Measurements from ENCODE around the gene TLE4. TPM values are rescaled to one million over a fixed set of nuclear protein-coding genes. Genes with fewer than 3 reads are reported as not detected.

The TLE4 gene
- total and polyA plus RNA-seq, 2 experiments from 2014 or later: 45.8 to 72.9 TPM

DNA sequence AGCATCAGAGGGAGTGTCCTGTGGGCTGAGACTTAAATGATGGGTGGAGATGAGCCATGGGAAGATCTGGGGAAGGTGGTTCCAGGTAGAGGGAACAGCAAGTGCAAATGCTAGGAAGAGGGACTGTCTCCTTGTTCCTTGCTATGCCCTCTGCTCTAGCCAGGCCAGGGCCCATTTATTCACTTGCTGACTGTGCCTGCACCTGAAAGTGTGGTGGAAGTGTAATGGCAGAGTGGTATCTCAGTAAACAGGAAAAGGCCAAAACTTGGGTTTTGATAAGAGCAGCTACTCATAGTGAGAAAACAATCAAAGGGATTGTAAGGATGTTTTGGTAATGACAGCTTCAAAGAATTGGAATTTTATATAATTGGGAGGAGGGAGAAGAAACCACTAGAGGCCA, 32.4 kb downstream of the TLE4 start:
- no peak overlapping the region for H3K4me3 Mint-ChIP-seq
- H3K27me3 Mint-ChIP-seq (ENCODE audit: insufficient read depth, low read depth, poor library complexity): no peaks in the 10 kb centered on the region
- H3K27me3 ChIP-seq (ENCODE audit: insufficient read depth): no peaks in the 10 kb centered on the region
- no peaks in the 10 kb centered on the region for H3F3A ChIP-seq (replicated peaks; ENCODE audit: low read depth)
- no peak overlapping the region for H3K4me3 ChIP-seq
- H3K9me3 Mint-ChIP-seq: peaks cover 3% of the 10 kb centered on the region; the same call in 1 of the 3 replicates
- no peak overlapping the region for H3K27ac Mint-ChIP-seq
- no peak overlapping the region for H2AFZ ChIP-seq
- H3K27ac ChIP-seq (ENCODE audit: low read depth): 0 out of 2 replicates have a peak overlapping the region, but pooled peaks have one; percentile 6
- peaks cover 21% of the 10 kb centered on the region for H4K20me1 ChIP-seq (replicated peaks; ENCODE audit: insufficient read depth)
- TF ChIP-seq ZNF331 (CRISPR knock-in tag; IDR thresholded peaks at IDR 0.05; ENCODE audit: low read depth): no peak
- no peak for TF ChIP-seq ETS1 (IDR thresholded peaks at IDR 0.05)
- no peak for TF ChIP-seq POLR2AphosphoS5 (IDR thresholded peaks at IDR 0.05; ENCODE audit: low read depth)
- TF ChIP-seq CREB1 (CRISPR knock-in tag; IDR thresholded peaks at IDR 0.05; ENCODE audit: low read depth): no peak
- TF ChIP-seq NANOG (IDR thresholded peaks at IDR 0.05; ENCODE audit: borderline replicate concordance): no peak
- TF ChIP-seq ZNF114 (CRISPR knock-in tag; IDR thresholded peaks at IDR 0.05): no peak
- TF ChIP-seq JUNB (IDR thresholded peaks at IDR 0.05; ENCODE audit: unreplicated experiment): no peak
- TF ChIP-seq CTCF (conservative IDR thresholded peaks at IDR 0.05; ENCODE audit: low read depth in 2 of 2): no peak
- no peak for TF ChIP-seq REST (IDR thresholded peaks at IDR 0.05; ENCODE audit: unreplicated experiment)
- TF ChIP-seq EZH2phosphoT487 (IDR thresholded peaks at IDR 0.05; ENCODE audit: unreplicated experiment): no peak
- TF ChIP-seq, protein P1, sequence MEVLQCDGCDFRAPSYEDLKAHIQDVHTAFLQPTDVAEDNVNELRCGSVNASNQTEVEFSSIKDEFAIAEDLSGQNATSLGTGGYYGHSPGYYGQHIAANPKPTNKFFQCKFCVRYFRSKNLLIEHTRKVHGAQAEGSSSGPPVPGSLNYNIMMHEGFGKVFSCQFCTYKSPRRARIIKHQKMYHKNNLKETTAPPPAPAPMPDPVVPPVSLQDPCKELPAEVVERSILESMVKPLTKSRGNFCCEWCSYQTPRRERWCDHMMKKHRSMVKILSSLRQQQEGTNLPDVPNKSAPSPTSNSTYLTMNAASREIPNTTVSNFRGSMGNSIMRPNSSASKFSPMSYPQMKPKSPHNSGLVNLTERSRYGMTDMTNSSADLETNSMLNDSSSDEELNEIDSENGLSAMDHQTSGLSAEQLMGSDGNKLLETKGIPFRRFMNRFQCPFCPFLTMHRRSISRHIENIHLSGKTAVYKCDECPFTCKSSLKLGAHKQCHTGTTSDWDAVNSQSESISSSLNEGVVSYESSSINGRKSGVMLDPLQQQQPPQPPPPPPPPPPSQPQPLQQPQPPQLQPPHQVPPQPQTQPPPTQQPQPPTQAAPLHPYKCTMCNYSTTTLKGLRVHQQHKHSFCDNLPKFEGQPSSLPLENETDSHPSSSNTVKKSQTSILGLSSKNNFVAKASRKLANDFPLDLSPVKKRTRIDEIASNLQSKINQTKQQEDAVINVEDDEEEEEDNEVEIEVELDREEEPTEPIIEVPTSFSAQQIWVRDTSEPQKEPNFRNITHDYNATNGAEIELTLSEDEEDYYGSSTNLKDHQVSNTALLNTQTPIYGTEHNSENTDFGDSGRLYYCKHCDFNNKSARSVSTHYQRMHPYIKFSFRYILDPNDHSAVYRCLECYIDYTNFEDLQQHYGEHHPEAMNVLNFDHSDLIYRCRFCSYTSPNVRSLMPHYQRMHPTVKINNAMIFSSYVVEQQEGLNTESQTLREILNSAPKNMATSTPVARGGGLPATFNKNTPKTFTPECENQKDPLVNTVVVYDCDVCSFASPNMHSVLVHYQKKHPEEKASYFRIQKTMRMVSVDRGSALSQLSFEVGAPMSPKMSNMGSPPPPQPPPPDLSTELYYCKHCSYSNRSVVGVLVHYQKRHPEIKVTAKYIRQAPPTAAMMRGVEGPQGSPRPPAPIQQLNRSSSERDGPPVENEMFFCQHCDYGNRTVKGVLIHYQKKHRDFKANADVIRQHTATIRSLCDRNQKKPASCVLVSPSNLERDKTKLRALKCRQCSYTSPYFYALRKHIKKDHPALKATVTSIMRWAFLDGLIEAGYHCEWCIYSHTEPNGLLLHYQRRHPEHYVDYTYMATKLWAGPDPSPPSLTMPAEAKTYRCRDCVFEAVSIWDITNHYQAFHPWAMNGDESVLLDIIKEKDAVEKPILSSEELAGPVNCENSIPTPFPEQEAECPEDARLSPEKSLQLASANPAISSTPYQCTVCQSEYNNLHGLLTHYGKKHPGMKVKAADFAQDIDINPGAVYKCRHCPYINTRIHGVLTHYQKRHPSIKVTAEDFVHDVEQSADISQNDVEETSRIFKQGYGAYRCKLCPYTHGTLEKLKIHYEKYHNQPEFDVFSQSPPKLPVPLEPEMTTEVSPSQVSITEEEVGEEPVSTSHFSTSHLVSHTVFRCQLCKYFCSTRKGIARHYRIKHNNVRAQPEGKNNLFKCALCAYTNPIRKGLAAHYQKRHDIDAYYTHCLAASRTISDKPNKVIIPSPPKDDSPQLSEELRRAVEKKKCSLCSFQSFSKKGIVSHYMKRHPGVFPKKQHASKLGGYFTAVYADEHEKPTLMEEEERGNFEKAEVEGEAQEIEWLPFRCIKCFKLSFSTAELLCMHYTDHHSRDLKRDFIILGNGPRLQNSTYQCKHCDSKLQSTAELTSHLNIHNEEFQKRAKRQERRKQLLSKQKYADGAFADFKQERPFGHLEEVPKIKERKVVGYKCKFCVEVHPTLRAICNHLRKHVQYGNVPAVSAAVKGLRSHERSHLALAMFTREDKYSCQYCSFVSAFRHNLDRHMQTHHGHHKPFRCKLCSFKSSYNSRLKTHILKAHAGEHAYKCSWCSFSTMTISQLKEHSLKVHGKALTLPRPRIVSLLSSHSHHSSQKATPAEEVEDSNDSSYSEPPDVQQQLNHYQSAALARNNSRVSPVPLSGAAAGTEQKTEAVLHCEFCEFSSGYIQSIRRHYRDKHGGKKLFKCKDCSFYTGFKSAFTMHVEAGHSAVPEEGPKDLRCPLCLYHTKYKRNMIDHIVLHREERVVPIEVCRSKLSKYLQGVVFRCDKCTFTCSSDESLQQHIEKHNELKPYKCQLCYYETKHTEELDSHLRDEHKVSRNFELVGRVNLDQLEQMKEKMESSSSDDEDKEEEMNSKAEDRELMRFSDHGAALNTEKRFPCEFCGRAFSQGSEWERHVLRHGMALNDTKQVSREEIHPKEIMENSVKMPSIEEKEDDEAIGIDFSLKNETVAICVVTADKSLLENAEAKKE (CRISPR knock-in tag; IDR thresholded peaks at IDR 0.05): no peak
- TF ChIP-seq STAT1 (IDR thresholded peaks at IDR 0.05; ENCODE audit: unreplicated experiment): no peak
- TF ChIP-seq EZH2 (IDR thresholded peaks at IDR 0.05; ENCODE audit: low read depth, unreplicated experiment): no peak
- peaks cover 76% of the 10 kb centered on the region for H3K79me2 ChIP-seq (replicated peaks; ENCODE audit: insufficient read depth)
- H3K36me3 Mint-ChIP-seq (ENCODE audit: low read depth): peaks cover 38% of the 10 kb centered on the region
- H3K4me2 ChIP-seq: no peak overlapping the region
- H3K4me1 Mint-ChIP-seq: peaks cover 6% of the 10 kb centered on the region; the same call in 2 of the 3 replicates
- no peaks in the 10 kb centered on the region for H3K4me1 ChIP-seq (ENCODE audit: insufficient read depth)
- DNase-seq (ENCODE audit: low spot score) (no peak), ATAC-seq (no peak)
- H3K36me3 ChIP-seq (ENCODE audit: insufficient read depth): no peaks in the 10 kb centered on the region
- H3K9me2 ChIP-seq (ENCODE audit: insufficient read depth): no peaks in the 10 kb centered on the region

All from GM23338 (cell line).